HepG2 (cell line): Measurements from ENCODE around the gene MTHFD1. TPM values are rescaled to one million over a fixed set of nuclear protein-coding genes. Genes with fewer than 3 reads are reported as not detected.
A peak's percentile ranks its signal among the peaks of the same experiment; 100 is the strongest.

Source experiments
- CC2D1A ChIP-seq: sonication (generic); formaldehyde crosslinking; IDR thresholded peaks from 2 replicates; pipeline ENCODE4 v1.8.1; 2023; ENCODE audit warnings: mild to moderate bottlenecking, missing genetic modification reagents
- DZIP1 ChIP-seq: sonication (generic); formaldehyde crosslinking; IDR thresholded peaks from 2 replicates; pipeline ENCODE4 v1.5.0; 2020; ENCODE audit warnings: mild to moderate bottlenecking, missing genetic modification reagents
- FOXK2 ChIP-seq: fragments of 450-650 bp; IDR thresholded peaks from 2 replicates; pipeline ENCODE4 v1.6.1; 2016
- GMEB2 ChIP-seq: IDR thresholded peaks from 2 replicates; pipeline ENCODE4 v1.6.1; 2016; ENCODE audit warnings: missing biosample characterization, missing genetic modification reagents, low read depth
- HBP1 ChIP-seq: IDR thresholded peaks from 2 replicates; pipeline ENCODE4 v1.6.1; 2016; ENCODE audit warnings: low read depth, control low read depth
- HMG20A ChIP-seq: IDR thresholded peaks from 2 replicates; pipeline ENCODE4 v1.6.1; 2016; ENCODE audit warnings: borderline replicate concordance
- NCOA5 ChIP-seq: sonication (generic); formaldehyde crosslinking; IDR thresholded peaks from 2 replicates; pipeline ENCODE4 v1.4.0; 2020; ENCODE audit warnings: missing genetic modification reagents
- NR3C1 ChIP-seq: sonication (generic); formaldehyde crosslinking; IDR thresholded peaks from 2 replicates; pipeline ENCODE4 v1.4.0; 2020; ENCODE audit warnings: missing genetic modification reagents
- PATZ1 ChIP-seq: sonication (generic); formaldehyde crosslinking; IDR thresholded peaks from 2 replicates; pipeline ENCODE4 v1.4.0; 2020; ENCODE audit warnings: missing genetic modification reagents
- PAWR ChIP-seq: sonication (generic); formaldehyde crosslinking; IDR thresholded peaks from 2 replicates; pipeline ENCODE4 v1.4.0; 2020; ENCODE audit warnings: missing genetic modification reagents, mild to moderate bottlenecking, borderline replicate concordance
- PHF8 ChIP-seq: sonication (generic); formaldehyde crosslinking; IDR thresholded peaks from 2 replicates; pipeline ENCODE4 v1.5.0; 2020; ENCODE audit warnings: missing genetic modification reagents
- PRPF4 ChIP-seq: fragments of 200-400 bp; formaldehyde crosslinking; IDR thresholded peaks from 2 replicates; pipeline ENCODE4 v1.6.1; 2016; ENCODE audit warnings: low read length, low read depth; ENCODE audit not compliant: poor library complexity, severe bottlenecking
- RFXAP ChIP-seq: sonication (generic); formaldehyde crosslinking; IDR thresholded peaks from 2 replicates; pipeline ENCODE4 v1.4.0; 2020; ENCODE audit warnings: missing genetic modification reagents, borderline replicate concordance
- TMF1 ChIP-seq: sonication (generic); formaldehyde crosslinking; IDR thresholded peaks from 2 replicates; pipeline ENCODE4 v1.8.1; 2022; ENCODE audit warnings: low read depth, missing genetic modification reagents
- TRIM22 ChIP-seq: fragments of 450-650 bp; IDR thresholded peaks from 2 replicates; pipeline ENCODE4 v1.6.1; 2017
- ZFP37 ChIP-seq: sonication (generic); formaldehyde crosslinking; IDR thresholded peaks from 2 replicates; pipeline ENCODE4 v1.4.0; 2020; ENCODE audit warnings: missing genetic modification reagents, borderline replicate concordance
- ZGPAT ChIP-seq: IDR thresholded peaks from 2 replicates; pipeline ENCODE4 v1.6.1; 2016; ENCODE audit warnings: mild to moderate bottlenecking
- ZNF253 ChIP-seq: sonication (generic); formaldehyde crosslinking; IDR thresholded peaks from 2 replicates; pipeline ENCODE4 v1.8.0; 2022; ENCODE audit warnings: mild to moderate bottlenecking, missing genetic modification reagents, borderline replicate concordance
- ZSCAN22 ChIP-seq: sonication (generic); formaldehyde crosslinking; IDR thresholded peaks from 2 replicates; pipeline ENCODE4 v1.4.0; 2020; ENCODE audit warnings: mild to moderate bottlenecking, missing genetic modification reagents
- polyA plus RNA-seq, 8 experiments: library from polyadenylated mRNA; depleted of rRNA in 3 of 8; stranded (reverse) in 7 of 8; unstranded in 1 of 8; fragments of >200 nt; fragmentation: Illumina TruSeq in 4 of 8; extraction: Trizol in 4 of 8; gene quantifications; 2 replicates each; pipeline versions ENCODE4 v1.2.1 to v1.2.3, GENCODE V29; 2011 to 2016; ENCODE audit warnings: low read depth in 4 of 8, missing spikeins in 1 of 8, mixed read lengths in 1 of 8; ENCODE audit not compliant: insufficient read depth in 1 of 8
- total RNA-seq, 5 experiments: library from RNA; depleted of rRNA; stranded (reverse); fragments of >200 nt; fragmentation: Illumina TruSeq; extraction: Trizol; gene quantifications; 2 replicates each; pipeline ENCODE4 v1.2.3, GENCODE V29; 2016; ENCODE audit warnings: low read depth in 1 of 5

MTHFD1 gene
- total and polyA plus RNA-seq, 2 of the 13 experiments (the other 11 are each of a cell fraction or from before 2014, with no cell fraction given) = 31.0 to 106 TPM

GRCh38 chr14:64338616-64339316 lies 49.4 kb upstream of the MTHFD1 start (continued):
- TF ChIP-seq TRIM22 (no peak), ZGPAT (CRISPR knock-in tag) (no peak; the same call in 1 of the 2 replicates), HBP1 (CRISPR knock-in tag) (no peak), PAWR (CRISPR knock-in tag) (no peak), NR3C1 (CRISPR knock-in tag) (no peak), DZIP1 (CRISPR knock-in tag) (no peak), PRPF4 (no peak), RFXAP (CRISPR knock-in tag) (no peak), HMG20A (CRISPR knock-in tag) (no peak), ZNF253 (no peak), ZFP37 (CRISPR knock-in tag) (no peak), ZSCAN22 (CRISPR knock-in tag) (no peak), TMF1 (CRISPR knock-in tag) (no peak; the same call in 1 of the 2 replicates), NCOA5 (CRISPR knock-in tag) (no peak), FOXK2 (no peak), GMEB2 (CRISPR knock-in tag) (0 out of 2 replicates have a peak, but pooled peaks have one; percentile 57), PATZ1 (CRISPR knock-in tag) (peak; percentile 31; the same call in 1 of the 2 replicates), CC2D1A (CRISPR knock-in tag) (no peak), PHF8 (peak; percentile 91)
